Measurements from ENCODE around the gene NOL11. TPM values are rescaled to one million over a fixed set of nuclear protein-coding genes. Genes with fewer than 3 reads are reported as not detected.

Gene NOL11
- total and polyA plus RNA-seq, 2 of the 4 experiments (the other 2 are of a cell fraction): 26.2 to 58.3 TPM

DNA sequence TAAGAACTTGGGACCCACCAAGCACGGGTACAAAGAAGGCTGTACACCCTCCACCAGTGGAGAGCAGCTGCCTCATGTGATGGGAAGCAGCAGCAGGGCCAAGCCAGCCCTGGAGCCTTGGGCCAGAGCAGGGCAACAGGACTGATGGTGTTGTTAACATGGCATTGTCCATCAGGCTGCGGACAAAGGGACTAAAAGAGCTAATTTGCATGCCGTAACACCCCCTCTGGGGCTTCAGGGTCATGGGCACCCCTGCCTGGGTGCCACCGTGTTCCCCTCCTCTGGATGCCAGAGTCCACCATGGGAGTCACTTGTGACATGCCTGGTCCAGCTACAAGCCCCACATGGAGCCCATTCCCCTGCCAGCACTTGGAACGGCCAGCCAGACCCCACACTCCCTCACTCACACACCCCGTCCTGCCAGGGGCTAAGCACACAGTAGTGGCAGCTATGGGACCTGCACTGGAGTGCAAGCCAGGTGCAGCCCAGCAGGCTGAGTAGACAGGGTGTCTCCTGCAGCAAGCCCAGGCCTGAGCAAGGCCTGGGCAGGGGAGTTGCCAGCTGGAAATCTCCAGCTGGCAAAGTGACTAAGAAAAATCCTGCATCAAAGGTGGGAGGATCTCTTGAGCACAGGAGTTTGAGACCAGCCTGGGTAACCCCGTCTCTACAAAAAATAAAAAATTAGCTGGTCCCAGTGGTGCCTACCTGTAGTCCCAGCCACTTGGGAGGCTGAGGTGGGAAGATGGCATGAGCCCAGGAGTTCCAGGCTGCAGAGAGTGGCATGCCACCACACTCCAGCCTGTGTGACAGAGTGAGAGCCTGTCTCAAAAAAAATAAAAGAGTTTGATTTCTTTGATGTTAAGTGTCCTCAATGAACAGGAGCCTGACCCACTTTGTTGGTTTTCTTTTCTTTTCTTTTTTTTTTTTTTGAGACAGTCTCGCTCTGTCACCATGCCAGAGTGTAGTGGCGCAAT is 33.7 kb downstream of the NOL11 start:
- H3K9me1 ChIP-seq (ENCODE audit: insufficient read depth, low read length): 0 out of 2 replicates have a peak, but pooled peaks cover 3% of the 10 kb centered on the region
- no peak overlapping the region for H2AK9ac ChIP-seq (replicated peaks; ENCODE audit: low read depth, low read length, poor library complexity)
- H2BK20ac ChIP-seq (ENCODE audit: low read depth, low read length): no peak overlapping the region
- H2BK5ac ChIP-seq (ENCODE audit: low read depth, low read length, poor library complexity, severe bottlenecking): no peak overlapping the region
- no peak overlapping the region for H3K23ac ChIP-seq (ENCODE audit: low read depth, low read length)
- H3K4me2 ChIP-seq (ENCODE audit: low read depth, low read length): no peak overlapping the region
- H4K20me1 ChIP-seq (ENCODE audit: insufficient read depth, low read length): no peaks in the 10 kb centered on the region
- H3K56ac ChIP-seq (ENCODE audit: extremely low read depth, insufficient read depth, low read length): no peak overlapping the region
- in situ Hi-C loops (cut with MboI; ENCODE audit: low sequenced_read_pairs) (no loop called here), intact Hi-C loops (cut with micrococcal nuclease) (no loop called here), dilution Hi-C loops (cut with HindIII; ENCODE audit: low sequenced_read_pairs, unreplicated experiment) (no loop called here)
- H3K18ac ChIP-seq (ENCODE audit: low read depth, low read length): no peak overlapping the region
- POLR2A ChIA-PET (ENCODE audit: unreplicated experiment): no interaction called here
- no peaks in the 10 kb centered on the region for H3K79me1 ChIP-seq (ENCODE audit: low read depth in 1 of 2, low read length in 2 of 2)
- no peaks in the 10 kb centered on the region for H3K4me1 ChIP-seq (ENCODE audit: control insufficient read depth, insufficient read depth, low read length)
- ATAC-seq (ENCODE audit: low read depth): no peak
- H3K14ac ChIP-seq (replicated peaks; ENCODE audit: low read depth, low read length): no peak overlapping the region
- H3K36me3 ChIP-seq (ENCODE audit: control insufficient read depth, insufficient read depth, low read length): peaks cover 22% of the 10 kb centered on the region
- no peak overlapping the region for H4K5ac ChIP-seq (ENCODE audit: low read depth, low read length)
- H3K4me3 ChIP-seq (ENCODE audit: insufficient read depth, low read depth, low read length): no peak overlapping the region
- CTCF ChIA-PET: no interaction called here
- H3K27me3 ChIP-seq (ENCODE audit: control insufficient read depth, insufficient read depth, low read length): no peaks in the 10 kb centered on the region
- no peak for DNase-seq
- H4K8ac ChIP-seq (ENCODE audit: low read depth in 2 of 2, low read length in 2 of 2): no peak overlapping the region
- no peak overlapping the region for H3K9ac ChIP-seq (ENCODE audit: low read depth, low read length)
- BruUV-seq (replicated peaks): no TSS peak
- WGBS, 2 experiments (ENCODE audit: extremely low coverage in 2 of 2, insufficient read length in 1 of 2): 71% methylated on average over 4 of the region's 9 CpGs; no CpG with 5 or more reads in 1 of the 2 experiments
- no peak overlapping the region for H2AFZ ChIP-seq (replicated peaks; ENCODE audit: low read length, poor library complexity)
- H3K27ac ChIP-seq (ENCODE audit: insufficient read depth, low read length): no peak overlapping the region
- H2BK120ac ChIP-seq (ENCODE audit: low read depth, low read length): no peak overlapping the region
- no peaks in the 10 kb centered on the region for H3K9me3 ChIP-seq (ENCODE audit: control insufficient read depth, insufficient read depth, low read length)
- H2AK5ac ChIP-seq (ENCODE audit: low read depth, low read length): no peak overlapping the region
- H2BK15ac ChIP-seq (ENCODE audit: low read depth, low read length): no peak overlapping the region
- H4K91ac ChIP-seq (ENCODE audit: insufficient read depth, low read depth, low read length): no peak overlapping the region
- H3K4ac ChIP-seq (ENCODE audit: low read depth, low read length): no peak overlapping the region
- TF ChIP-seq, protein P1, sequence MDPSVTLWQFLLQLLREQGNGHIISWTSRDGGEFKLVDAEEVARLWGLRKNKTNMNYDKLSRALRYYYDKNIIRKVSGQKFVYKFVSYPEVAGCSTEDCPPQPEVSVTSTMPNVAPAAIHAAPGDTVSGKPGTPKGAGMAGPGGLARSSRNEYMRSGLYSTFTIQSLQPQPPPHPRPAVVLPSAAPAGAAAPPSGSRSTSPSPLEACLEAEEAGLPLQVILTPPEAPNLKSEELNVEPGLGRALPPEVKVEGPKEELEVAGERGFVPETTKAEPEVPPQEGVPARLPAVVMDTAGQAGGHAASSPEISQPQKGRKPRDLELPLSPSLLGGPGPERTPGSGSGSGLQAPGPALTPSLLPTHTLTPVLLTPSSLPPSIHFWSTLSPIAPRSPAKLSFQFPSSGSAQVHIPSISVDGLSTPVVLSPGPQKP (IDR thresholded peaks at IDR 0.05; ENCODE audit: borderline replicate concordance, low read depth, low read length): no peak
- no peak for TF ChIP-seq POLR2A (IDR thresholded peaks at IDR 0.05; ENCODE audit: low read depth, low read length)
- TF ChIP-seq, protein P2, sequence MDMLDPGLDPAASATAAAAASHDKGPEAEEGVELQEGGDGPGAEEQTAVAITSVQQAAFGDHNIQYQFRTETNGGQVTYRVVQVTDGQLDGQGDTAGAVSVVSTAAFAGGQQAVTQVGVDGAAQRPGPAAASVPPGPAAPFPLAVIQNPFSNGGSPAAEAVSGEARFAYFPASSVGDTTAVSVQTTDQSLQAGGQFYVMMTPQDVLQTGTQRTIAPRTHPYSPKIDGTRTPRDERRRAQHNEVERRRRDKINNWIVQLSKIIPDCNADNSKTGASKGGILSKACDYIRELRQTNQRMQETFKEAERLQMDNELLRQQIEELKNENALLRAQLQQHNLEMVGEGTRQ (IDR thresholded peaks at IDR 0.05; ENCODE audit: low read depth, low read length): no peak
- no peak for TF ChIP-seq CEBPB (IDR thresholded peaks at IDR 0.05; ENCODE audit: low read depth, low read length)
- TF ChIP-seq RAD21 (IDR thresholded peaks at IDR 0.05; ENCODE audit: low read length): no peak
- no peak for TF ChIP-seq BHLHE40 (IDR thresholded peaks at IDR 0.05; ENCODE audit: low read depth, low read length)
- TF ChIP-seq MXI1 (IDR thresholded peaks at IDR 0.05; ENCODE audit: borderline replicate concordance, low read depth, low read length): no peak
- no peak for TF ChIP-seq RCOR1 (IDR thresholded peaks at IDR 0.05; ENCODE audit: insufficient replicate concordance, low read length)
- TF ChIP-seq FOS (IDR thresholded peaks at IDR 0.05; ENCODE audit: low read depth, low read length): no peak
- TF ChIP-seq MAFK (IDR thresholded peaks at IDR 0.05; ENCODE audit: low read depth, low read length): no peak
- no peak for TF ChIP-seq MAZ (IDR thresholded peaks at IDR 0.05; ENCODE audit: borderline replicate concordance, low read depth, low read length)
- no peak for TF ChIP-seq NFE2L2 (IDR thresholded peaks at IDR 0.05; ENCODE audit: low read depth, low read length)
- TF ChIP-seq RFX5 (IDR thresholded peaks at IDR 0.05; ENCODE audit: low read depth, low read length): no peak
- TF ChIP-seq CTCF (conservative IDR thresholded peaks at IDR 0.05; ENCODE audit: low read depth, low read length): no peak
- no peak for TF ChIP-seq CHD1 (IDR thresholded peaks at IDR 0.05; ENCODE audit: low read depth, low read length)
